ENCODE results near the gene NCAM1.

Gene NCAM1

DNA sequence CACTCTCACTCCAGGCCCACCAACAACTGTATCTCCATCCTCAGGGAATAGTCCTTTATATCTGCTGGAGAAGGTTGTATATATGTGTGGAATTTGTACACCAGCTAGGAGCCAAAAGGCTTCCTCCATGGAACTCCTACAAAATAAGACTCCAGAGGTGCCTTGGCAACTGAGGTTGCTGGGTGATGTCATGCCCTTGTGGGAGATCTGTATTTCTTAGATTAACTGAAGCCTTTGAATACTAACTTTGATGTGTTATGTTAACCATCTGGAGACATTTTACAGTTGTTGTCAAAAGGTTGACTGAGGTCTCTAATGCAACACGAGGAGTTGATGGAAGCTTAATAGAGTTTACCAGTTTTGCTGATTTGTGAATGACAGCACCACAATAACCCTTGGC is 213.7 kb downstream of the NCAM1 start:
- no peak for DNase-seq

DNA sequence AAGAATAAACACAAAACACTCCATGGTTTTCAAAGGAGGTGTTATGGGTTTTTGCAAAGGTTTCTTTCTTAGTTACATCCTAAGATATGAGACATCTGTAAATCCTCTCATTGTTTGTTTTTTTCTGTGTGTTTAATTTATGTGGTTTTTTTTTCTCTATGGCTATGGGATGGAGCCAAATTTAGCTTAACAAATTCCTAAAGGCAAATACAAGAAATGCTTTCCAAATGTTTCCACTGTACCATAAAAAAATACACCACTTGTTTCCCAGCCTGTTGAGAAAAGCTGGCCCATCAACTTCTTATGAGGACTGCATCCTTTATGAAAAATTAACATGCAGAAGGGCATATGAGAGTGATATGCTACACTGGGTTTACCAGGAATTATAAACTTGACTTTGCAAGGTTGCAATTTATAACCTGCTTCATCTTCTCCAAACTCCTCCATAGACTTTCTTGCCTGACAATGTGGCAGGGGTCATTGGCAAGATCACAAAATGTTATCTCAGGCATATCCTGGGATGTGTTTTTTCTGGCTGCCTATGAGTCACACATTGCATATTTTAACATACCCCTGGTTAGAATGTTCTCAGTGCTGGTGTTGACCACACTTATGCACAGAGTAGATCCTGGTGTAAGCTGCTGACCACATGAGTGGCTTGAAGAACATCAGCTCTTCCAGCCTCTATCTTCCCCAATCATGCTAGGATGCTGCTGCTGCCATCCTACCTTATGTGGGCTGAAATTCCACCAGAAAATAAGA is 215.6 kb downstream of the NCAM1 start:
- DNase-seq, result no peak

DNA sequence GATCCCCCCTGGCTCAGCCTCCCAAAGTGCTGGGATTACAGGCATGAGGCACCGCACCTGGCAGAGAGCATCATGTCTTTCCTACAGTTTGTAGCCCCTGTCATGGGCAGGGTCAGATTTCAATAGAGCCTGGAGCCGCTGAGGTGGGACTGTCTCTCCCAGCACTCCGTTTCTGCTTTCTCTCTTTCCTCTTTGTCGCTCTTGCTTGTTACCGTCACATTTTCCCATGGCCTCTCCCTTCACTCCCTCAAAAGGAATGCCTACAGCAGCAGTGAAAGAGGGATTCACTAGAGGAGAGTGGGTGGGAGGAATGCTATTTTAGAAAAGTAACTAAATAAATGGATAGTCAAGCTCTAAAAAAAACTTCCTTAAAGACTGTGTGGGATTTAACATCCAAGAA is 216.5 kb downstream of the NCAM1 start:
- DNase-seq, result no peak

DNA sequence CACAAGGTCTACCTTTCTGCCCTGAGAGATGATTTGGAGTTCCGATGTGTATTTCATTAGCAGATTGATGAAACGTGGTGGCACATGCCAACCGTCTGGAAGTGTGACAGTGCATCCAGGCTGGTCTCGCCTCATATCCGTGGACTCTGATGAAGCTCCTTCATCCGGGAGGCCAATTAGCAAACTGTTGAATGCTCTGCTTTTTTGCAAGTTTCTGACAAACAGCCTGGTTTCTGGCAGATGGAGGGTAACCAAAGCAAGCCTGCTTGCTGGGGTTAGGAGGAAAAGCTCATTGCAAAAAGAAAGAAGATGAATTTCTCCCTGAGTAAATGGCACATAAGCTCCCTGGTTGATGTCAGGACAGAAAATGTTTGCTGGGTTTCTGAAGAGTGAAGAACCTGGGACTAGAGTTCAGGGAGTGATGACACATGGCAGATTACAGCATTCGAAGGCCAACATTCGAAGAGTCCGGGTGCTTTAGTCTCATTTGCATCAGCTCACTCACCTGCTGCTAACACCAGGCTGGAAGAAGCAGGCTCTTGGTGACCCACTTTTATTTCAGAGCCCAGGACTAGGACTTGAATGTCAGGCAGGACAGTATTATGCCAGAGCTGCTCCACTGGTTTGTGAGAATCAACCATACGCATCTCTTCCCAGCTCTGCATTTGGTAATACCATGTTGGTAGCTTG is 217.3 kb downstream of the NCAM1 start:
- DNase-seq, result no peak

DNA sequence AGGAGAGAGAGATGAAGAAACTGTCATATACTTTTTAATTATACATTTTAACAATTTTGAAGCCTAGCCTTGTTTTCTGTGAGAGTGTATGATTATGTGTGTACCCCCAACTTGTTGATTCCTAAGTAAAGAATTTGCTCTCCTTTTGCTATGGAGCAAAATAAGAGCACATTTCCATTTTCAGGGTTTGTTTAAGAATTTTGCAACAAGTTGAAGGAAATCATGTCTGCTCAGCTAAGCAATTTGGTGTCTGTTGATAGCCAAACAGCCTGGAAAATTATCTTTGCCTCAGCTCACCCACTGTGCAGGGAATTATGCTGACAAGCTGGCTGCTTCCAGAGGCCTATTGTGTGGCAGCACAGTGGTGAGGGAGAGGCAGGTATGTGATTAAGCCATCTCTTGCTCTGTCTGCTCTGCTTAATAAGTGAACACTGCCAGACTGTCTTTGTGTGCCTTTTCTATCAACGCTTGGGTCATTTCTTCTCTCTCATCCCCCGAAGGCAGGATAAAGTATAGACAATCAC is 218.0 kb downstream of the NCAM1 start:
- no peak for DNase-seq

DNA sequence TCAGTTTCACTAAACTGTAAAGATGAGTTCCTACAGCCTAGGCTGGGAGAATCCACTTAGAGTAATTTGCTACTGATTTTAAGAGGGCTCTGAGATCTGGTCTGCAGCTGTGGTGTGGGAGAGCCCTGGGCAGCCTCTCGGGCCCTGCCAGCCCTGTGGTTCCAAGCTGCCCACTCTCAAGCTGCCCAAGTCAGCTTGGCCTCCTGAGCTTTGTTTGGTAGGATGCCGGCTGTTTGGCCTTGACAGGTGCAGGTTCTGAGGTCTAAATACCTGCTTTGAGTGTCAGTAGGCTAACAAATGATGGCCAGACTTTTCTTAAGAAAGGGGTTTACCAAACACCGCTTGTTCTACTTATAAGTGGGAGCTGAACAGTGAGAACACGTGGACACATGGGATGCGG is 219.9 kb downstream of the NCAM1 start:
- DNase-seq, result no peak

DNA sequence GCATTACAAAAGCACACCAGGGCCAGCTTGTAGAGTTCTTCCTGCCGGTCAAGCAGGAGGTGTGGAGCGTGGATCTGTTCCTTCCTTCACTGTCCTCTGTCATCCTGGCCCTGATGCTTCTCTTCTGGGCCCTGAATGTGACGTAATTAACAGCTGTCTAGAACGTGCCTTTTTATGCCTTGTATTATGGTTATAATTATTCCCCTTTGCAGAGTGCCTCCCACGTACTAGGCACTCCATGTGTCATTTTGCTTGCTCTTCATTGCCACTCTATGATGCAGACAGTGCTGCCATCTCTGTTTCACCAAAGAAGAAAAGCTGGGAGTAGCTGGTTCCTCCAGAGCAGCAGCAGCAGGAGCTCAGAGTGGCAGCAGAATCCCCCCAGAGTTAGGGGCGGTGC is 221.1 kb downstream of the NCAM1 start:
- no peak for DNase-seq

DNA sequence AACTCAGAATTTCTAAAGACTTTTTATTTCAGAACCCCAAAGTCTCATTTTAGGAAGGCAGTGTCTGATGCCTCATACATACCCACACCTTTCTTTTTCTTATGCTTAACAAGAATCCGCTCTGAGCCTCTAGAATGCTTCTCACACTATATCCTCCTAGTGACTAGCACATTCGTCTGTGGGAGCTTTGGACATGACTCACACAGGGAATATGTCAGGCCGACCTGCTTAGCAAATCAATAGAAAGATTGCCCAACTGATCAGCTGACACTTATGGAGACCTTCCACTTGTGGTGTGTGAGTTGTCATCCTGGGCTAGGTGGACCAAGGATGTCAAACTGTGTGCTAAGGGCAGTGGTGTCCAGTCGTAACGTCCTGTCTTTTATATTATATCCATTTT is 223.3 kb downstream of the NCAM1 start:
- DNase-seq, result no peak

DNA sequence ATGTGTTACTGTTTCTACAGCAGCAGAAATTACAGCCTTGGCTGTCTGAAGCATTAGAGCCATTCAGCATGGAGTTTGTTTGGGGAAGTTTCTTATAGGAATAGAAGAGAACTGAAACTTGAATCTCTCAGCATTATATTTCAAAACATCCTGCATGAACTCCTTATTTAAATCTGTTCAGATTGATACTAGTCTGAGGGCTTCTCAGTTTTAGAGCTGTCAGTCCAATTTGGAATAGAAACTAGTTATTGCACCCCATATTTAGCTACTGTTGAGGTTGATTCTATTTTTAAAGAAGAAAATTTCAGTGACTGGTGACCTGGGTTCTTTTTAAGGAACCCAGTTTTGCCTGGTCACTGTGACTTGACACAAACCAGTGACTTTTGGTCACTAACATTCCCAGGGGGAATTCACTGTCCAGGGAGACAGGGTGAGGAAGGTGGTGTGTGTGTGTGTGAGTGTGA is 227.2 kb downstream of the NCAM1 start:
- no peak for DNase-seq

DNA sequence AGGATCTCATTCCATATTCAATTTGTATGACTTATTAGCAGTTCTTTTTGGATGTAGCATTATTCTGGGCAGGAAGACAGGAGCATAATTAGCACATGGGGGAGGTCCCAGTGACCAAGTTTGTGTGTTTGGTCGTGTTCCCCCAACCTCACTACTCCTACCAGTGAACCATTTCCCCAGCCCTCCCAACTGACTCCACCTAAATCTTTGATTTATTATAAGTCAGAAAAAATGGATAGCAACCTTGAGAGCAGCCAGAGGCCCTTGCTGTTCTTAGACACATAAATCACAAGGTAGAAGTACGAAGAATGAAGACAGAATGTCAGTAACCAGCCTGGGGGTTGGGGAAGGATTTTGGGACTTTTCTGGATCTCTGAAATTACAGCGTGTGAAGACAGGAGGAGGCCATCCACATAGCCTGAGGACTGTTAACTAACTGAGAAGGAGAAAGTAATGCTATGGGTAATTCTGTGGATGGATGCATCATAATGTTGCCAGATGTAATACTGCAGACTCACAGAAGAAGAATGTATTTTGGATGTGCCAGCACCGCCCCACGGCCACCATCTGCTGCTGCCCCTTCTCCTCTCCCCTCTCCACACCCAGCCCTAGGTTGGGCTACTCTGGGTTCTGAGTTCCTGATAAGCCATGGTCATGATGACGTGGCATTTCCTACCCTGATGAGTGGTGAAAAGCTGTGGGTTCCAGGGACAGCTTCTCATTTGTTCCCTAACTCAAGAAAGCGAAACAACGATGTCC is 228.9 kb downstream of the NCAM1 start:
- no peak for DNase-seq

DNA sequence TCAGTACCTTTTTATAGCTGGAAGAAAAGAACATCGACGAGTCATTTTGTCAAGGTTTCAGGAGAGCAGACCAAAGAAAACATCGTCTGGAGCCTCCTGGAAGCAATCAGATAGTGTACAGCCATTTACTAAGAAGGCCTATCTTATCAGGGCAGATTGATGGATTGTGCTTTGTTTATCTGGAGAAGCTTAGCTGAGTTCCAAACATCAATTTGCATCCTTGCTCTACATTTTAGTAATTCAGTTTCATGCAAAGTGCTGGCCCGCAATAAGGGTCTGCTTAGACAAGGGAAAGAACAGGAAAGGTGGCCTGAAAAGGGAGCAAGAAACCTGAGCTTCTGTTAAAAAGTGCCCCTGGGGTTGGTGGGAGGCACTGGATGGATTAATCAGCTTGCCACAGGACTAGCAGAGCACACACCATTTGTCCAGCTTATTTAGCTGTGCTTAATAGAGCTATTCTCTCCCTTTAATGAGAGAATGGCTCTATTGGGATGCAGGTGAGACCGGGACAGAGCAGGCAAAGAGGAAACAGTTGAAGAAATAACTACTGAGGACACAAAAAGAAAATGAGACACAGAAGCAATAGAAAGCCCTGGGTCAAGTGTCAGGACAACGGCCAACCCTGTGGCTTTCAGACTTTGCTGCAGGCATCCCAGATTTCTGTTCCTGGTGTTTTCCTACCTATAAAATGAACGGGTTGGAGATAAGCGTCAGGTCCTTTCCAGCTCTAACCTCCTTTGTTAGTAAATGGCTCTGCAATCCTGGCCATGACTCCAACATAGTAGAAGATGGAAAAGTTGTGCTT is 231.1 kb downstream of the NCAM1 start:
- no peak for DNase-seq

DNA sequence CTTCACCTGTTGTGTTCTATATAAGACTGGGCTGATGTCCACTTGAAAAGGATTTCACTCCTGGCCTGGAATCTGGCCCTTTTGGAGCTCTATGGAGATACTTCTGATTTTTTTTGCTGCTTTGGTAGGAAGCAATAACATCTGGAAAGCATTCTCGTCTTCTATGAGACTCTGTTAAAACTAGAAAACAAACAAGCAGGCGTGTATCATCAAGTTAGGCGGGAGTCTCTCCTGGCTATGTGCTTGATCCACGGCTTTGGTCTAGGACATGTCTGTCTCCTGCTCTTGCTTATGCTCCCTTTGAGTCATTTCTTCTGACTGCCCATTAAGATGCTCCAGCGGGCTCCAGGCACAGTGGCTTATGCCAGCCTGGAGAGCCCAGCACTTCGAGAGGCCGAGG is 231.8 kb downstream of the NCAM1 start:
- no peak for DNase-seq

DNA sequence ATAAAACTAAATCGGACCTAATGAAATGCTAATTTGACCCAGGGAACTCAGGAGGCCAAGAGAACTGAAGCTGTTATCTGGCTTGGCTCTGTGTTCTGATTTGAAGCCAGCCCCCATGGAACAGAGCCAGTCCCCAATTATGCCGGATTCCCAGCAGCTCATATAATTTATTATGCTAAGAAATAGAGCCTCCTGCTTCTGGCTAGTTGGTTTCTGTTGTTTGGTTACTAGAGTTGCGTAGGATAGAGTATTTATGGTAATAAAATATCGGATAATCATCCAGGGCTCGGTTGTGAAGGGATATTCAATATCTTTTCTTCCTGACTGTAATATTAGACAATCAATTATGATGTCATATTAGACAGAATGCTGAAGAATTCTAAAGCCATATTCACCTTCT is 232.7 kb downstream of the NCAM1 start:
- DNase-seq, result no peak

DNA sequence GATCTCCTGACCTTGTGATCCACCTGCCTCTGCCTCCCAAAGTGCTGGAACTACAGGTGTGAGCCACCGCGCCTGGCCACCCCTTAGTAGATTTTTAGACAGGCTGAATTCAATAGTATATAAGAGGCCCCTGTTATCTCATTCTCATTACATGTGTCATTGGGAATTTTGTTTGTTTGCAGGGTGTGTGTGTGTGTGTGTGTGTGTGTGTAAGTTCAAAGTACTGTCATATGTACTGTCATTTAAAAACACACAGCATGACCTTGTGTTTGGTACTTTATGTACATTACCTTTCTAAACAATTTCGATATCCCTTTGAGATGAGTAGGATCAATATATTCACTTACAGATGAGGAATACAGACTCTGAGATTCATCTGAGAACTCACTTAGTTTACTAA is 234.5 kb downstream of the NCAM1 start:
- no peak for DNase-seq

DNA sequence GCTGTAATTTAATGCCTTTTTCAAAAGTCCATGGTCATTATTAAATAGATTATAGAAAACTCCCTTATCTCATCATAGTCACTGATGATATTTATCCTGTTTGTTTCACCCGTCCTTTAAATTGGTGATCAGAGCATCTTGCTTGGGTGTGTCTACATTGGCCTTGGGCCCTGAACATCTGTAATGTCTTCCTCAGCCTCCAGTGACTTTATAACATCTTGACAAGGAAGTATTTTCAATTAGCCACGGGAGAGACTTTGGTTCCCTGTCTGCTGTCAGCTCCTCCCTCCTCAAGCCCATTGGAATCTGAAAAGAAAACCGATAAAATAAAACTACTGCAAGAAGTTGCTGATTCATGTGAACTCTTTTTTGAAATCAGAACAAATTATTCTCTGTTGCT is 236.2 kb downstream of the NCAM1 start:
- DNase-seq, result no peak

DNA sequence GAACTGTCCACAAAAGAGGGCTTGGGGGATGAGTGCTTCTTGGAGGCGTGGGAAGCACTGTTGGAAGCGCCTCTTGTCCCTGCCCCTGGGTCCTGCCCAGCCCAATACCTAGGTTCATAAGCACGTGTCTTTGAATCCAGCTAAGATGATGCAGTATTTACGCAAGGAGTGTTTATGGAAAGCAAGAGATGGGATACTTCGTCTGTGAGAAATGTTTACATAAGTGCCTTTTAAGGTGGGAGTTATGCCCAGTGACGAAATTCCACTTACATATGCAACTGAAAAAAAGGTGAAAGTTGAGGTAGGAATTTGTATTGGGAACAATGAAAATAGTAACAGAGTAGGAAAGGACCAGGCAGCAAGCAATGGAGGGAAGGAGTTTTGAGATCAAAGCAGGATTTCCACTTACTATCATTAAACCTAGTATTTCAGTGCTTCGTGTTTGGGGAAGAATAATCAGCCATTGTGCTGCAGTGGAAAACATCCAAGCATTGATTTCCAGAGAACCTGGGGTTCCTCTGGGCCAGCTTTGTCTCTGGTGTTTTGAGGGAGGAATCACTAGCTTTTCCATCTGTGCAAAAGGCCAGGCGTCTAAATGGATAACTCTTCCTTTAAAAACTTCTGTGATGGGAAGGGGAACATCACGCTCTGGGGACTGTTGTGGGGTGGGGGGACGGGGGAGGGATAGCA is 237.9 kb downstream of the NCAM1 start:
- DNase-seq, result no peak

DNA sequence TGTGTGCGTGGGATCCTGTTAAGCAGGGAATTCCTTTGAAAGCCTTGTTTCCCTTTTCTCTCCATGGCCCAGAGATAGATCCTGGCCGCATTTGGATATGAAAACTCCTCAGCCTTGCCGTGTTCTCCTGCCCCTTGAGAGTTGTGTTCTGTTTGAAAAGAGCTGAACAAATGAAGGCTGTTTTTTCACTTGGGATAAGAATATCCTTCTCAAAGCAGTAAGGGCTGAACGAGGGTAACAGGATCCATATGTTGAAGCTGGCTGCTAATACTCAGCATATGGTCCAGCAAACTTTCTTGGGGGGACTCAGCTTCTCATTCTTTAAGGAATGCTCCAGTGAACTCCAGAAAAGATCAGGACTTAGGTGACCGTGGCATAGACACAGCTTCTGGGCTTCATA is 238.6 kb downstream of the NCAM1 start:
- DNase-seq, result no peak

DNA sequence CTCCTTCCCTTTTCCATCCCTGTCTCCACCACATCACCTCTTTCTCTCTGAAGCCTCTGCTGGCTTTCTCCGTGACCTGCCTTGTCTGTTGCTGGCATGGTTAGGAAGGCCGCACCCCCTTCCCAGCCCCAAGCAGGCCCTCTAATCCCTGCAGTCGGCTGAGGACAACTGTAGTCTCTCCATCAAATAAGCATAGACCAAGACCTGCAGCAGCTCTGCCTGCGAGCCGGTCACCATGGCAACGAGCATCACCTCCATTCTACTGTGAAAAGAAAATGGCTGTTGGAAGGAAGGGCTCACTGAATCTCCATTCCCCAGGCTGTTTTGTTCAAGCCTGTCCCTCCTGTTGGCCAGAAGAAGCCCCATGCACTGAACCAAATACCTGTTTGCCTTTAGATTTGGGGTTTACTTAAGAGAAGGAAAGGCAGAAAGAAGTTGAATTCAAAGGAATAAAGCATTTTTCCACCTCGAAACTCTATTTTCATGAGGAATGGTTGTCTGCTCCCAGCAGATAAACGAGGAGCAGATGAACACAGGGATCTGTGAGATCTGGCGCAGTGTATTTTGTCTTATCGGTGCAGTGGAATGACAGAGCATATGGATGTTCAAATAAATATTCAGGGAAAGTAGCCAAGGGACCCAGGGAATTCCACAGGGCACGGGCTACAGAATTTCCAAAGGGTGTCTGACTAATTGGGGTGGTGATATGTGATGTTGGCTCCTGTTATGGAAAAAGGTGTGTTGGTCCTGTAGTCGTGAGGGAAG is 240.0 kb downstream of the NCAM1 start:
- DNase-seq, result no peak

DNA sequence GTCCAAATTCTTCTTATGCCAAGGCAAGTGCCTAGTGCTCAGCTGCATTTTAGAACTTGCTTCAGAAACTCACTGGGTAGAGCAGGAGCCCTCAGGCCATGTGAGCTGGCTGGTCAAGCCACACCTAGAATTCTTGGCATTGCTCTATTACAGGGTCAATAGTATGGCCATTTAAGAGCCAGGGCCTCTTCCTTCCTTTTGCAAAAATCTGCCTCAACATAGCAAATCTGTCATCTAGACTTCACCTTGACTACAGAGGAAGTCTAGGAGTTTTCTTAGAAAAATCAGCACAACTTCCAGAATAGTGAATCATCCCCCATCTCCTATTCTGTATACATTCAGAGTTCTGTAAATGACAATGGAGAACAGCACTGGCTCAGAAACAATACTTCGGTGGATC is 241.2 kb downstream of the NCAM1 start:
- DNase-seq, result no peak

DNA sequence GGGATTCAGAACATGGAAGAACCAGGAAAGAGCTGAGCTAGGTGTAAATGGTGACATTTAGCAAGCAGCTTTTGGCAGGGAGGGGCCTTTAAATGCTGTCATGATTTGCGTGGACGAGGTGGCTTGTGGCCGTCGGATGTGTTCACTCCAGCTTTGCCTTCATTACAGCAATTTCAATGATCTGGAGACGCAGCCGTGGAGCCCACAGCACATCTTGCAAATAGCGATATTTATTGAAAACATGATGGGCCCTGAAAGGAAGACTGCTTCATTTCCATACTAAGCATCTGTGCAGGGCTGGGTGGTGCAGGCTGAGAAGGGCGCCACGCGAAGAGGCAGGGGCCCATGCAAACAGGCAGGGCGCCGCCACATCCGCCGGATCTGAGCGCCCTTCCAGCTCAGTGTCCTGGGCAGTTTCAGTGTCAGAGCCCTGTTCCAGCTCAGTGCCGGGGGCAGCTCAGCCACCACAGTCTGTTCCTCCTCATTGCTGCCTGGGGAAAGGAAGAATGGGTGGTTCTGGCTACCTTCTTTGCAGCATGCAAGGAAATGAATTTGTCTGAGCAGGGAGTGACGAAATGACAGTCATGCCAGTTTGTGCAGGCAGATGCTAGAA is 242.0 kb downstream of the NCAM1 start:
- DNase-seq, result peak; percentile 19 to 26

DNA sequence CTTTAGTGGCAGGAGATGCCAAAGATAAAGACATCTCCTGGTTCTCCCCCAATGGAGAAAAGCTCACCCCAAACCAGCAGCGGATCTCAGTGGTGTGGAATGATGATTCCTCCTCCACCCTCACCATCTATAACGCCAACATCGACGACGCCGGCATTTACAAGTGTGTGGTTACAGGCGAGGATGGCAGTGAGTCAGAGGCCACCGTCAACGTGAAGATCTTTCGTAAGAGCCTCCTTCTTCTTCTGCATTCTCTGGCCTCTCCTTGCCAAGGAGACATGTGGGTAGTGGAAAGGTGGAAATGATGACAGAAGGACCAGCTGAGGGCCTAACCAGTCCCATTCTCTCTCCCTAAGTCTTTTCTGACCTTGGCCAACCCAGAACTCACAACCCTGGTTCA is 243.1 kb downstream of the NCAM1 start:
- peak; percentile 93 to 94 for DNase-seq
